Measurements from ENCODE around the gene ADAMTS20. TPM values are rescaled to one million over a fixed set of nuclear protein-coding genes. Genes with fewer than 3 reads are reported as not detected.
"Not testable (repeated sequence)": the region's sequence is repeated elsewhere in the genome, so short reads cannot be mapped to it uniquely, and the experiment has no call there.

The ADAMTS20 gene
- total and polyA plus RNA-seq, 8 donors = not detected

DNA sequence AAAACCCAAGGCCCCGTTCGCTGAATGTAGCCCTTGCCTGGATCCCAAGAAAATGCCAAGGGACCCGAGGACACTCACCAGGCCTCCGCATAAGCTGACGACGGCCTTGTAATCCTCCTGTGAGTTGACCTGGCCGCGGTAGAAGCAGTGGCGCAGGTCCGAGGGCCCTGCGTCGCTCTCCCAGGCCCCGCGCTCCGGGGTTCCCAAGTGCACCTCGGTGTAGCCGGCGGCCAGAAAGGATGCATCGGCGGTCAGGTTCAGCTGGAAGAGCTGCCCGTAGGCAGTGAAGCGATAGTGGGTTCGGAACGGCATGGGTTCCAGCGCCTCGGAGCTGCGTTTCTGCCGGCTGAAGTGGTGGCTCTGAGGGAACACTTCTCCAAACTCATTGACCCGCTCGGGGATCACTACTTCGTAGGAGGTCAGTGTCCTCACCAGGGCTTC is 1.2 kb downstream of the ADAMTS20 start:
- H3K4me1 ChIP-seq = no peaks in the 10 kb centered on the region
- ATAC-seq (no peak), DNase-seq (peak in 1 of 6 donors; percentile 39), FAIRE-seq (no peak)
- no peaks in the 10 kb centered on the region for H3K9me3 ChIP-seq
- H3K4me3 ChIP-seq = no peak overlapping the region
- no peaks in the 10 kb centered on the region for H3K36me3 ChIP-seq
- 3 to 5% methylated on average over 31 of the region's 31 CpGs for WGBS, 2 donors
- TF ChIP-seq, protein P1, sequence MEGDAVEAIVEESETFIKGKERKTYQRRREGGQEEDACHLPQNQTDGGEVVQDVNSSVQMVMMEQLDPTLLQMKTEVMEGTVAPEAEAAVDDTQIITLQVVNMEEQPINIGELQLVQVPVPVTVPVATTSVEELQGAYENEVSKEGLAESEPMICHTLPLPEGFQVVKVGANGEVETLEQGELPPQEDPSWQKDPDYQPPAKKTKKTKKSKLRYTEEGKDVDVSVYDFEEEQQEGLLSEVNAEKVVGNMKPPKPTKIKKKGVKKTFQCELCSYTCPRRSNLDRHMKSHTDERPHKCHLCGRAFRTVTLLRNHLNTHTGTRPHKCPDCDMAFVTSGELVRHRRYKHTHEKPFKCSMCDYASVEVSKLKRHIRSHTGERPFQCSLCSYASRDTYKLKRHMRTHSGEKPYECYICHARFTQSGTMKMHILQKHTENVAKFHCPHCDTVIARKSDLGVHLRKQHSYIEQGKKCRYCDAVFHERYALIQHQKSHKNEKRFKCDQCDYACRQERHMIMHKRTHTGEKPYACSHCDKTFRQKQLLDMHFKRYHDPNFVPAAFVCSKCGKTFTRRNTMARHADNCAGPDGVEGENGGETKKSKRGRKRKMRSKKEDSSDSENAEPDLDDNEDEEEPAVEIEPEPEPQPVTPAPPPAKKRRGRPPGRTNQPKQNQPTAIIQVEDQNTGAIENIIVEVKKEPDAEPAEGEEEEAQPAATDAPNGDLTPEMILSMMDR (IDR thresholded peaks at IDR 0.05) = no peak
- H3K27me3 ChIP-seq = no peaks in the 10 kb centered on the region
- H3K27ac ChIP-seq = no peak overlapping the region
- intact Hi-C loops (cut with DNase I) = no loop called here

GRCh38 chr12:43544703-43545102 is 7.3 kb downstream of the ADAMTS20 start:
- TF ChIP-seq, protein P1 (IDR thresholded peaks at IDR 0.05) = no peak
- Histone ChIP-seq H3K36me3 (no peaks in the 10 kb centered on the region), H3K4me1 (no peaks in the 10 kb centered on the region), H3K27ac (no peak overlapping the region), H3K9me3 (no peaks in the 10 kb centered on the region), H3K27me3 (no peaks in the 10 kb centered on the region), H3K4me3 (no peak overlapping the region)
- no peak for DNase-seq
- WGBS, 2 donors = 62 to 65% methylated on average over 3 of the region's 3 CpGs
- intact Hi-C loops (cut with DNase I) = no loop called here
- no peak for ATAC-seq
- FAIRE-seq = no peak

DNA sequence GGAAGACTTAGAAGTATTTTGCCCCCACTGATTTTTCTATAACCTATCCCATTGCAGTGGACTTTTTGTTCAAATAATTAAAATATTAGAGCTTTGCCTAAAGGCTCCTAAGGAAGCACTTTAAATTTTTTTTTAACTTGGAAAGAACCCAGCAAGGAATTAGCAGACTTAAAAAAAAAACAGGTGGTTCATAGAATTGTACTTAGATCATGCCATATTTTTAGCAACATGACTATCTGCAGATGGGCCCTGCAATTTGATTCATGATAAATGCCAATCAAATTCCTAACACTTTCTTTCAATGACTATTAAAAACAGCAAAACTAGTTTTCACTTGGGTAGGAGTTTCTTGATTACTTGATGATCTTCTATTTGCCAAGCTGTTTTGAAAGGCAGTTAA is 11.5 kb downstream of the ADAMTS20 start:
- DNase-seq (no peak), ATAC-seq (no peak), FAIRE-seq (no peak)
- no peak overlapping the region for H3K27ac ChIP-seq
- H3K9me3 ChIP-seq = no peaks in the 10 kb centered on the region
- H3K4me3 ChIP-seq = no peak overlapping the region
- TF ChIP-seq, protein P1 (IDR thresholded peaks at IDR 0.05) = no peak
- intact Hi-C loops (cut with DNase I) = no loop called here
- H3K36me3 ChIP-seq = no peaks in the 10 kb centered on the region
- H3K4me1 ChIP-seq = no peaks in the 10 kb centered on the region
- H3K27me3 ChIP-seq = no peaks in the 10 kb centered on the region

DNA sequence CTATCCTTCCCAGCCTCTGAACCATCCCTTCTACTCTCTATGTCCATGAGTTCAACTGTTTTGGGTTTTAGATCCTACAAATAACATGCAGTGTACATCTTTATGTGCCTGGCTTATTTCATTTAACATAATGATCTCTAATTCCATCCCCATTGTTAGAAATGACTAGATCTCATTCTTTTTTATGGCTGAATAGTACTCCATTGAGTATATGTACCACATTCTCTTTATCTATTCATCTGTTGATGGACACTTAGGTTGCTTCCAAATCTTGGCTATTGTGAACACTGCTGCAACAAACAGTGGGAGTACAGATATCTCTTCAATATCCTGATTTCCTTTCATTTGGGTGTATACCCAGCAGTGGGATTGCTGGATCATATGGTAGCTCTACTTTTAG is 14.3 kb downstream of the ADAMTS20 start:
- ATAC-seq = not testable (repeated sequence)

DNA sequence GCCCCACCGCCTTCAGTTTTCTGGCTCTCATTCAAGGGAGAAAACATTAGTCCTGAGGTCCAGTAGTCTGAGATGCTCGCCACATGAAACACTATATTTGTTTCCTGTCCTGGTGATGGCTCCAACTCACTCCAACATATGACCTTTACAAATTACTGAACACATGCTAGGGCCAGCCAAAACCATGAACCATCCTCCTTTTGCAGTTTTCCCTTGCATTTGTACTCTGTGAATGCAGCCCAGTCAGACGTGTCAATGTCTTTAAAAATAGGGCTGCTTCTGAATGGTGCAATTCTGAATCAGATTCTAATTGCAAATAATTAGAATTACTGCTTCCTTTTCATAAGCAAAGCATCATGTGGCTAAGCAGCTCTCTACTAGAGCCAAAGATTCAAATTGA is 36.0 kb downstream of the ADAMTS20 start:
- no peaks in the 10 kb centered on the region for H3K9me3 ChIP-seq
- WGBS, 2 donors = 60 to 70% methylated on average over 3 of the region's 3 CpGs
- no peak overlapping the region for H3K4me3 ChIP-seq
- H3K36me3 ChIP-seq = no peaks in the 10 kb centered on the region
- H3K4me1 ChIP-seq = no peaks in the 10 kb centered on the region
- H3K27ac ChIP-seq = no peak overlapping the region
- intact Hi-C loops (cut with DNase I) = no loop called here
- FAIRE-seq (no peak), DNase-seq (no peak), ATAC-seq (no peak)
- no peaks in the 10 kb centered on the region for H3K27me3 ChIP-seq
- TF ChIP-seq, protein P1 (IDR thresholded peaks at IDR 0.05) = no peak

More for the DNA sequence above, 14.3 kb downstream of the ADAMTS20 start:
- H3K27me3 ChIP-seq; H3K36me3 ChIP-seq; FAIRE-seq; H3K9me3 ChIP-seq; H3K4me3 ChIP-seq; DNase-seq; H3K4me1 ChIP-seq; intact Hi-C loops (cut with DNase I); H3K27ac ChIP-seq: not testable (repeated sequence)

- intact Hi-C loops (cut with DNase I) = no loop called here
- ATAC-seq = no peak
- FAIRE-seq = no peak
Observed at GRCh38 chr12:43501703-43502102, 50.3 kb downstream of the ADAMTS20 start.

More at GRCh38 chr12:43501703-43502102, 50.3 kb downstream of the ADAMTS20 start:
- Histone ChIP-seq H3K36me3 (no peaks in the 10 kb centered on the region), H3K9me3 (no peaks in the 10 kb centered on the region), H3K27me3 (no peaks in the 10 kb centered on the region), H3K4me1 (no peaks in the 10 kb centered on the region), H3K4me3 (no peak overlapping the region), H3K27ac (no peak overlapping the region)
- TF ChIP-seq, protein P1 (IDR thresholded peaks at IDR 0.05) = no peak
- WGBS, 2 donors = 43 to 49% methylated on average over 2 of the region's 2 CpGs
- no peak for DNase-seq

All from pancreas (tissue), 10 donors.